Activated CD8-positive, alpha-beta memory T cell treated with anti-CD3 and anti-CD28 coated beads, Interleukin-2, amount 50 U/mL, for 4 hours (primary cell): Measurements from ENCODE around the gene MICU2.
A peak's percentile ranks its signal among the peaks of the same experiment; 100 is the strongest.

Experiments
- DNase-seq: peaks from one replicate; pipeline ENCODE4 v3.0.0-alpha.2; 2020

MICU2 gene

GRCh38 chr13:21541271-21541670 is 62.7 kb downstream of the MICU2 start:
- no peak for DNase-seq

- no peak for DNase-seq
Measured at GRCh38 chr13:21539687-21540086, 64.3 kb downstream of the MICU2 start.

- DNase-seq, result no peak
Measured at GRCh38 chr13:21538753-21539152, 65.2 kb downstream of the MICU2 start.

- no peak for DNase-seq
Measured at GRCh38 chr13:21538280-21538679, 65.7 kb downstream of the MICU2 start.

GRCh38 chr13:21537105-21537504 is 66.9 kb downstream of the MICU2 start:
- DNase-seq, result no peak

GRCh38 chr13:21534760-21535159 is 69.2 kb downstream of the MICU2 start:
- DNase-seq, result no peak

GRCh38 chr13:21531455-21531854 is 72.5 kb downstream of the MICU2 start:
- no peak for DNase-seq

- DNase-seq, result no peak
Measured at GRCh38 chr13:21530656-21531055, 73.3 kb downstream of the MICU2 start.

- no peak for DNase-seq
Measured at GRCh38 chr13:21529146-21529893, 74.7 kb downstream of the MICU2 start.

GRCh38 chr13:21528616-21529015 is 75.4 kb downstream of the MICU2 start:
- DNase-seq, result no peak

- DNase-seq, result no peak
Measured at GRCh38 chr13:21526707-21527540, 77.0 kb downstream of the MICU2 start.

GRCh38 chr13:21522847-21523246 is 81.1 kb downstream of the MICU2 start:
- no peak for DNase-seq

GRCh38 chr13:21522130-21522529 is 81.8 kb downstream of the MICU2 start:
- no peak for DNase-seq

GRCh38 chr13:21518617-21519144 is 85.3 kb downstream of the MICU2 start:
- no peak for DNase-seq

GRCh38 chr13:21517576-21517975 is 86.4 kb downstream of the MICU2 start:
- no peak for DNase-seq

- DNase-seq, result no peak
Measured at GRCh38 chr13:21516805-21517204, 87.2 kb downstream of the MICU2 start.

- no peak for DNase-seq
Measured at GRCh38 chr13:21511849-21512248, 92.1 kb downstream of the MICU2 start.

GRCh38 chr13:21504379-21504778 is 99.6 kb downstream of the MICU2 start:
- DNase-seq, result no peak

GRCh38 chr13:21501686-21502085 is 102.3 kb downstream of the MICU2 start:
- DNase-seq, result no peak

GRCh38 chr13:21486322-21486721 is 117.6 kb downstream of the MICU2 start:
- DNase-seq, result no peak

- no peak for DNase-seq
Measured at GRCh38 chr13:21483748-21484147, 120.2 kb downstream of the MICU2 start.

GRCh38 chr13:21481359-21481758 is 122.6 kb downstream of the MICU2 start:
- no peak for DNase-seq

- peak; percentile 35 for DNase-seq
Measured at GRCh38 chr13:21478881-21479808, 124.8 kb downstream of the MICU2 start.
